ENCODE data around the gene GNAO1. TPM values are rescaled to one million over a fixed set of nuclear protein-coding genes. Genes with fewer than 3 reads are reported as not detected.

GNAO1 gene
- total RNA-seq, 4 donors from 2014 or later = 0.50 to 1.5 (median 0.66) TPM

DNA sequence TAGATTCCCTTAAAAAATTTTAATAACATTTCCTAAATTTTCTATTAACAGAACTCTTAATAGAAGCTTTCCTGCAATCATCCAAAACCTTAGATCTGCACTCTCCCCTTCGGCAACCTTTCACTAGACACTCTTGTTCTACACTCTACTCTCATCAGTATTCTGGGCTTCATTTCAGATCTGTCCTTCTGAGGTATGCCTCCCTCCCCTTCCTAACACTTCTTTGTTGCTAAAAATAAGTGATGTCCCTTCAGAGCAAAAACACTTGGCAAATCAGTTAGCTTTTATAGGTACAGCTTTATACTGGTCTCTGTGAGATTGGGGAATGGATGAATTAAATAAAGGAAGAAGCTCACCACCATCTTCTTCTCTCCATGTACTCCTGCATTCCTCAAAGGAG lies 28.2 kb upstream of the GNAO1 start:
- TF ChIP-seq, protein P1, sequence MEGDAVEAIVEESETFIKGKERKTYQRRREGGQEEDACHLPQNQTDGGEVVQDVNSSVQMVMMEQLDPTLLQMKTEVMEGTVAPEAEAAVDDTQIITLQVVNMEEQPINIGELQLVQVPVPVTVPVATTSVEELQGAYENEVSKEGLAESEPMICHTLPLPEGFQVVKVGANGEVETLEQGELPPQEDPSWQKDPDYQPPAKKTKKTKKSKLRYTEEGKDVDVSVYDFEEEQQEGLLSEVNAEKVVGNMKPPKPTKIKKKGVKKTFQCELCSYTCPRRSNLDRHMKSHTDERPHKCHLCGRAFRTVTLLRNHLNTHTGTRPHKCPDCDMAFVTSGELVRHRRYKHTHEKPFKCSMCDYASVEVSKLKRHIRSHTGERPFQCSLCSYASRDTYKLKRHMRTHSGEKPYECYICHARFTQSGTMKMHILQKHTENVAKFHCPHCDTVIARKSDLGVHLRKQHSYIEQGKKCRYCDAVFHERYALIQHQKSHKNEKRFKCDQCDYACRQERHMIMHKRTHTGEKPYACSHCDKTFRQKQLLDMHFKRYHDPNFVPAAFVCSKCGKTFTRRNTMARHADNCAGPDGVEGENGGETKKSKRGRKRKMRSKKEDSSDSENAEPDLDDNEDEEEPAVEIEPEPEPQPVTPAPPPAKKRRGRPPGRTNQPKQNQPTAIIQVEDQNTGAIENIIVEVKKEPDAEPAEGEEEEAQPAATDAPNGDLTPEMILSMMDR (IDR thresholded peaks at IDR 0.05) = no peak
- no peak for TF ChIP-seq POLR2A (IDR thresholded peaks at IDR 0.05)
- H3K4me1 ChIP-seq = no peaks in the 10 kb centered on the region
- 78 to 79% methylated on average over 1 of the region's 1 CpG for WGBS, 2 donors
- H3K27me3 ChIP-seq = no peaks in the 10 kb centered on the region
- H3K4me3 ChIP-seq = no peak overlapping the region
- no peak overlapping the region for H3K27ac ChIP-seq
- H3K9me3 ChIP-seq = no peaks in the 10 kb centered on the region
- H3K36me3 ChIP-seq = no peaks in the 10 kb centered on the region
- intact Hi-C loops (cut with DNase I) = no loop called here
- DNase-seq = no peak

DNA sequence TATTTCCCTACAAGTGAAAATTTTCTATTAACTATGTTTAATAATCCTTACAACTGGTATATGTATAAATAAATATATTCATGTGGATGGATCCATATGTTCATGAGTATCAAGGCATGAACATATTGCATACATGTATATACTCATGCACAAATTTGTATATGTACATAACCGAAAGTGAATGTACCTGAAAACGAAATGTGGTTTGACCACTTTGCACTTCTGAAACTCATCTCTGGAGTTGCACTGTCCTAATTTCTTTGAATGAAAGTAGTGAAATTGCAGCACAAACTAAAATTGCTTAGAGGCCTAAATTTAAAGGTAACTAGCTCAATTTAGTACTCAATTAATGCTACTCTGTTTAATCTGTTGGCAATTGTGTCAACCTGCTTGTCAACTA lies 27.4 kb upstream of the GNAO1 start:
- no peaks in the 10 kb centered on the region for H3K9me3 ChIP-seq
- WGBS, 2 donors = 74 to 75% methylated on average over 2 of the region's 2 CpGs
- no peak for DNase-seq
- H3K27ac ChIP-seq = no peak overlapping the region
- no peaks in the 10 kb centered on the region for H3K36me3 ChIP-seq
- no peaks in the 10 kb centered on the region for H3K27me3 ChIP-seq
- H3K4me3 ChIP-seq = no peak overlapping the region
- no peaks in the 10 kb centered on the region for H3K4me1 ChIP-seq
- no peak for TF ChIP-seq POLR2A (IDR thresholded peaks at IDR 0.05)
- TF ChIP-seq, protein P1 (IDR thresholded peaks at IDR 0.05) = no peak
- intact Hi-C loops (cut with DNase I) = no loop called here

DNA sequence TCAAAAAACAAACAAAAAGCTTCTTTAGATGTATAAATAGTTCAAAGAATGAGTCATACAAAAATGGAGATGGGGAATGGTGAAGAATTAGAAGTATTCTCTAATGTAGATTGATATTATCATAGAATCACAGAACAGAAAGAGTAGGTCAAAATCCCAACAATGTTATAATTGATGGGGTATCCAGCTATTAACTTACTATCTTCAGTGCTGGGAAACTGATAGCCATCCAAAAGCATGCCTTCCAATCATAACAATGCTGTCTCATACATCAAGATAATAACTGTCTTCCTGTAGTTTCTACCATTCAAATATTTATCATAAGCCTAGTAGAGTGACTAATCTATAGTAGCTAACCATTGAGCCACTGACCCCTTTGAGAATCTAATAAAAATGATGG lies 26.7 kb upstream of the GNAO1 start:
- H3K27ac ChIP-seq = no peak overlapping the region
- no peaks in the 10 kb centered on the region for H3K27me3 ChIP-seq
- TF ChIP-seq POLR2A (IDR thresholded peaks at IDR 0.05) = no peak
- TF ChIP-seq, protein P1 (IDR thresholded peaks at IDR 0.05) = no peak
- DNase-seq = no peak
- H3K9me3 ChIP-seq = no peaks in the 10 kb centered on the region
- intact Hi-C loops (cut with DNase I) = no loop called here
- no peaks in the 10 kb centered on the region for H3K4me1 ChIP-seq
- no peaks in the 10 kb centered on the region for H3K36me3 ChIP-seq
- no peak overlapping the region for H3K4me3 ChIP-seq

DNA sequence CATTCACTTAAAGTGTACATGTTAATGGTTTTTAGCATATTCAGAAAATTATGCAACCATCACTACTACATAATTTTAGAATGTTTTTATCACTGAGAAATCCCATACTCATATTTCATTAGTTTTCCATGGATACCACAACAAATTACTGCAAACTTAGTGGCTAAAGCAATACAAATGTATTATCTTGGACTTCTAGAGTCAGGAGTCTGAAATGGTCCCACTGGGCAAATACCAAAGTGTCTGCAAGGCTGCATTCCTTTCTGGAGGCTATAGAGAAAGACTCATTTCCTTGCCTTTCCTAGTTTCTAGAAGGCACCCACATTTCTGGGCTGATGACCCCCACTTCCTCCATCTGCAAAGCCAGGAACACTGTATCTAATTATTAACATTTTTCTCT lies 16.9 kb upstream of the GNAO1 start:
- H3K27me3 ChIP-seq = no peaks in the 10 kb centered on the region
- TF ChIP-seq POLR2A (IDR thresholded peaks at IDR 0.05) = no peak
- TF ChIP-seq, protein P1 (IDR thresholded peaks at IDR 0.05) = no peak
- no peak for DNase-seq
- no peaks in the 10 kb centered on the region for H3K36me3 ChIP-seq
- H3K9me3 ChIP-seq = no peaks in the 10 kb centered on the region
- no peak overlapping the region for H3K27ac ChIP-seq
- intact Hi-C loops (cut with DNase I) = no loop called here
- H3K4me3 ChIP-seq = no peak overlapping the region
- H3K4me1 ChIP-seq = no peaks in the 10 kb centered on the region

DNA sequence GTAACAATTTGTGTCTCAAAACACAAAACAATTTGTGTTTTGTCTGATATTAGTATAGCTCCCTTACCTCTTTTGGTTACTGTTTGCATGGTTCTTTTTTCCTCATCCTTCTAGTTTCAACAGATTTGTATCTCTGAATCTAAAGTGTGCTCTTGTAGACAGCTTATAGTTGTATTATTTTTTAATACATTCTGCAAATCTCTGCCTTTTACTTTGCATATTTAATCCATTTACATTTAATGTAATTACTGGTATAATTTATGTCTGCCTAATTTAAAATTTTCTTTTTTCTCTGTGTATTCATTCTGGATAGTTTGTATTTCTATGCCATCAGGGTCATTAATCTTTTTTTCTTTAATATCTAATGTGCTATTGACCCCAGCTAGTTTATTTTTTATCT lies 9.9 kb upstream of the GNAO1 start:
- no peaks in the 10 kb centered on the region for H3K36me3 ChIP-seq
- peaks cover 0 to 17% (median 0%) of the 10 kb centered on the region in 3 donors for H3K9me3 ChIP-seq
- no peak for TF ChIP-seq POLR2A (IDR thresholded peaks at IDR 0.05)
- TF ChIP-seq, protein P1 (IDR thresholded peaks at IDR 0.05) = no peak
- no peaks in the 10 kb centered on the region for H3K4me1 ChIP-seq
- DNase-seq = no peak
- no peak overlapping the region for H3K4me3 ChIP-seq
- H3K27me3 ChIP-seq = peaks cover 0 to 15% (median 0%) of the 10 kb centered on the region in 4 donors
- intact Hi-C loops (cut with DNase I) = no loop called here
- no peak overlapping the region for H3K27ac ChIP-seq

Data from esophagus squamous epithelium (tissue), 5 donors.